ENCODE measurements around the gene KCTD3. TPM values are rescaled to one million over a fixed set of nuclear protein-coding genes. Genes with fewer than 3 reads are reported as not detected.

The KCTD3 gene
- total and polyA plus RNA-seq, 2 donors (not counting 3 experiments of a cell fraction or from before 2014, with no cell fraction given): 19.1 to 28.3 TPM

GRCh38 chr1:215557504-215557903 lies 9.6 kb upstream of the KCTD3 start:
- TF ChIP-seq POLR2AphosphoS5 (IDR thresholded peaks at IDR 0.05; ENCODE audit: insufficient read depth, low read depth, low read length) (no peak), MAX (IDR thresholded peaks at IDR 0.05; ENCODE audit: insufficient read depth, insufficient read length) (no peak), FOS (IDR thresholded peaks at IDR 0.05; ENCODE audit: borderline replicate concordance, insufficient read depth, low read length) (no peak), CTCF (IDR thresholded peaks at IDR 0.05; ENCODE audit: extremely low read depth in 1 of 2, insufficient read depth in 1 of 2, low read depth in 1 of 2, low read length in 2 of 2) (no peak), POLR2A (IDR thresholded peaks at IDR 0.05; ENCODE audit: low read depth, low read length) (no peak), EZH2 (IDR thresholded peaks at IDR 0.05; ENCODE audit: borderline replicate concordance, low read depth, low read length, severe bottlenecking) (no peak), JUN (IDR thresholded peaks at IDR 0.05; ENCODE audit: borderline replicate concordance, insufficient read depth, insufficient read length, low read depth) (no peak)
- Histone ChIP-seq H3K9ac (replicated peaks; ENCODE audit: extremely low read depth, insufficient read depth, low read length) (no peak overlapping the region), H2AFZ (ENCODE audit: low read depth, low read length) (no peak overlapping the region), H3K9me1 (replicated peaks; ENCODE audit: control insufficient read depth, extremely low read depth, insufficient read depth, low read length) (no peaks in the 10 kb centered on the region), H3K36me3 (ENCODE audit: control insufficient read depth in 2 of 2, extremely low read depth in 1 of 2, insufficient read depth in 2 of 2, low read length in 2 of 2) (no peaks in the 10 kb centered on the region), H4K20me1 (replicated peaks; ENCODE audit: control insufficient read depth, extremely low read depth, insufficient read depth, low read length) (no peaks in the 10 kb centered on the region), H3K9me3 (replicated peaks; ENCODE audit: control insufficient read depth, insufficient read depth, low read length) (no peaks in the 10 kb centered on the region), H3K27ac (ENCODE audit: insufficient read depth, low read depth, low read length) (no peak overlapping the region), H3K4me3 (replicated peaks in 1 of 3; ENCODE audit: insufficient read depth in 1 of 3, low read depth in 1 of 3, low read length in 3 of 3) (no peak overlapping the region), H3K4me1 (ENCODE audit: control insufficient read depth, extremely low read depth, insufficient read depth, low read length) (no peaks in the 10 kb centered on the region), H3K4me2 (ENCODE audit: insufficient read depth, low read length) (no peak overlapping the region), H3K79me2 (ENCODE audit: control insufficient read depth, insufficient read depth, low read length) (no peaks in the 10 kb centered on the region), H3K27me3 (ENCODE audit: control insufficient read depth in 2 of 2, insufficient read depth in 2 of 2, low read length in 2 of 2) (peaks cover 0 to 2% of the 10 kb centered on the region in 2 experiments)
- DNase-seq (ENCODE audit: low read depth, low spot score) (no peak), FAIRE-seq (no peak)
- ChIA-PET CTCF (interaction anchor here (0.6 kb wide), 1 partner anchor 15 kb away, joined by 3 read pairs; no protein-coding TSS in a partner anchor), POLR2A (no interaction called here)
- BruUV-seq (replicated peaks): no TSS peak
- intact Hi-C loops (cut with micrococcal nuclease): no loop called here
- dilution Hi-C loops (cut with MboI; ENCODE audit: extremely low pct_ligation_motif_present, low sequenced_read_pairs): no loop called here
